ENCODE data around the gene SLC4A4.

DNA sequence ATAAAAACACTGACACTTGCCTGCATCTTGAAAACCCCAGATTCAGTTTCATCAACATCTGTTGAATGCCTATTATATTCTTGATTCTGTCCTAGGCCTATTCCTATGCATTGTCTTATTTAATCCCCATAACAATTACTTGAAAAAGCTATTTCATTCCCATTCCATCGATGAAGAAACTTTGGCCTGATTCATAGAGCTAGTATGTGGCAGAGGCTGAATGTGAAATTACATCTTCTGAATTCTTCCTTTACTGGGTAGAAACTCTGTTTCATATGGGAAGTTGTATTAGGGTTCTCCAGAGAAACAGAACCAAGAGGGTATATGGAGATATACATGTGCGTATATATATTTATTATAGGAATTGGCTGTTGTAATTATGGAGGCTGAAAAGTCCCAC is 35.0 kb upstream of the SLC4A4 start:
- TF ChIP-seq, protein P1, sequence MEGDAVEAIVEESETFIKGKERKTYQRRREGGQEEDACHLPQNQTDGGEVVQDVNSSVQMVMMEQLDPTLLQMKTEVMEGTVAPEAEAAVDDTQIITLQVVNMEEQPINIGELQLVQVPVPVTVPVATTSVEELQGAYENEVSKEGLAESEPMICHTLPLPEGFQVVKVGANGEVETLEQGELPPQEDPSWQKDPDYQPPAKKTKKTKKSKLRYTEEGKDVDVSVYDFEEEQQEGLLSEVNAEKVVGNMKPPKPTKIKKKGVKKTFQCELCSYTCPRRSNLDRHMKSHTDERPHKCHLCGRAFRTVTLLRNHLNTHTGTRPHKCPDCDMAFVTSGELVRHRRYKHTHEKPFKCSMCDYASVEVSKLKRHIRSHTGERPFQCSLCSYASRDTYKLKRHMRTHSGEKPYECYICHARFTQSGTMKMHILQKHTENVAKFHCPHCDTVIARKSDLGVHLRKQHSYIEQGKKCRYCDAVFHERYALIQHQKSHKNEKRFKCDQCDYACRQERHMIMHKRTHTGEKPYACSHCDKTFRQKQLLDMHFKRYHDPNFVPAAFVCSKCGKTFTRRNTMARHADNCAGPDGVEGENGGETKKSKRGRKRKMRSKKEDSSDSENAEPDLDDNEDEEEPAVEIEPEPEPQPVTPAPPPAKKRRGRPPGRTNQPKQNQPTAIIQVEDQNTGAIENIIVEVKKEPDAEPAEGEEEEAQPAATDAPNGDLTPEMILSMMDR (IDR thresholded peaks at IDR 0.05), result no peak
- TF ChIP-seq POLR2A (IDR thresholded peaks at IDR 0.05) (no peak), POLR2AphosphoS5 (IDR thresholded peaks at IDR 0.05) (no peak)
